ENCODE results near the gene KRTAP10-10. TPM values are rescaled to one million over a fixed set of nuclear protein-coding genes. Genes with fewer than 3 reads are reported as not detected.
"Not testable (repeated sequence)": the region's sequence is repeated elsewhere in the genome, so short reads cannot be mapped to it uniquely, and the experiment has no call there.

Gene KRTAP10-10, protein sequence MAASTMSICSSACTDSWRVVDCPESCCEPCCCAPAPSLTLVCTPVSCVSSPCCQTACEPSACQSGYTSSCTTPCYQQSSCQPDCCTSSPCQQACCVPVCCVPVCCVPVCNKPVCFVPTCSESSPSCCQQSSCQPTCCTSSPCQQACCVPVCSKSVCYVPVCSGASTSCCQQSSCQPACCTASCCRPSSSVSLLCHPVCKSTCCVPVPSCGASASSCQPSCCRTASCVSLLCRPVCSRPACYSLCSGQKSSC
- not detected for polyA plus RNA-seq (2012; ENCODE audit: low read depth, missing spikeins)

GRCh38 chr21:44637018-44637850 lies at the start of gene KRTAP10-10:
Gene KRTAP10-10, plus strand, starts transcription at chr21:44637356. Its CDS starts 62 bp downstream, at chr21:44637418.
- DNase-seq (ENCODE audit: insufficient read length, low spot score), result no peak
- no peak for TF ChIP-seq POLR2A (IDR thresholded peaks at IDR 0.05; ENCODE audit: low read depth, low read length)
- no peak for TF ChIP-seq SPI1 (IDR thresholded peaks at IDR 0.05; ENCODE audit: low read depth, low read length)
- TF ChIP-seq POLR2AphosphoS5 (IDR thresholded peaks at IDR 0.05; ENCODE audit: low read depth, low read length), result no peak
- no peak for TF ChIP-seq PAX5 (IDR thresholded peaks at IDR 0.05; ENCODE audit: insufficient read depth, low read length, severe bottlenecking)
- no peak for TF ChIP-seq TAF1 (IDR thresholded peaks at IDR 0.05; ENCODE audit: low read depth, low read length)
- TF ChIP-seq POU2F2 (IDR thresholded peaks at IDR 0.05; ENCODE audit: low read depth, low read length), result no peak
- no peak for FAIRE-seq

DNA sequence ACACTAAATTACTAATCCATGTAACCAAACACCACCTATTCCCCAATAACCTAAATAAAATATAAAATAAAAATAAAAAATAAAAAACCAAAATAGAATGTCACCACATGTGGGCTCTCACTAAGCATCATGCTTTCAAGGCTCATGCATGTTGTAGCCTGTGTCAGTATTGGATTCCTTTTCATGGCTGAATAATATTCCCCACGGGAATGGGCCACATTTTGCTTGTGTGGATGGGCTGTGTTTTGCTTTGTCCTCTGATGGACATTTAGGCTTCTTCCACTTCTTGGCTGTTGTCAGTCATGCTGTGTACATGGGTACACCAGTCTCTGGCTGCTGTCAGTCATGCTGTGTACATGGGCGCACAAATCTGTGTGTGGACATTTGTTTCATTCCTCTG lies 48.1 kb upstream of the KRTAP10-10 start:
- FAIRE-seq (no peak), DNase-seq (ENCODE audit: insufficient read length, low spot score) (no peak)
- TF ChIP-seq POU2F2 (IDR thresholded peaks at IDR 0.05; ENCODE audit: low read depth, low read length) (no peak), PAX5 (IDR thresholded peaks at IDR 0.05; ENCODE audit: insufficient read depth, low read length, severe bottlenecking) (no peak), TAF1 (IDR thresholded peaks at IDR 0.05; ENCODE audit: low read depth, low read length) (no peak), SPI1 (IDR thresholded peaks at IDR 0.05; ENCODE audit: low read depth, low read length) (no peak), POLR2AphosphoS5 (IDR thresholded peaks at IDR 0.05; ENCODE audit: low read depth, low read length) (no peak)

GRCh38 chr21:44589586-44590305 lies 47.4 kb upstream of the KRTAP10-10 start:
- DNase-seq (ENCODE audit: insufficient read length, low spot score), result no peak

DNA sequence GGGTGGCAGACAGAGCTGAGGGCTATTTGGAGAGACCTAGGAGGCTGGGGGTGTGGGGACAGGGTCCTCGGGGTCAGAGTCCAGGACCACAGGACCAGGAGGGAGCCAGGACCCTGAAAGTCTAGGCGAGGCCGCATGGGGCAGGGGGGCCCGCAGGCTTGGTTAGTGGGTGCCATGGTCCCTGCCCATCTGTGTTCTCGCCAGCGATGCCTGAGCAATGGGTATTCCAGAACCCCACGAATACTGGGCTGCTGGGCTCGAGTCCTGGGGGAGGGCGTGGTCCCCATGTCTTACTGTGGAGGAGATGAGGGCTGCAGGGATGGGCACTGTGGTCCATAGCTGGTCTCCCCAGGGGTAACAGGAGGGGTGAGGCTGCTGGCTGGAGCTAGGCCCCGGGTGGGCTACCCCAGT lies 46.8 kb upstream of the KRTAP10-10 start:
- no peak for FAIRE-seq
- DNase-seq (ENCODE audit: insufficient read length, low spot score), result no peak
- TF ChIP-seq POLR2AphosphoS5 (IDR thresholded peaks at IDR 0.05; ENCODE audit: low read depth, low read length) (no peak), TAF1 (IDR thresholded peaks at IDR 0.05; ENCODE audit: low read depth, low read length) (no peak), POU2F2 (IDR thresholded peaks at IDR 0.05; ENCODE audit: low read depth, low read length) (no peak), SPI1 (IDR thresholded peaks at IDR 0.05; ENCODE audit: low read depth, low read length) (no peak), POLR2A (IDR thresholded peaks at IDR 0.05; ENCODE audit: low read depth, low read length) (no peak), PAX5 (IDR thresholded peaks at IDR 0.05; ENCODE audit: insufficient read depth, low read length, severe bottlenecking) (no peak)

More at GRCh38 chr21:44589586-44590305, 47.4 kb upstream of the KRTAP10-10 start:
- TF ChIP-seq SPI1 (IDR thresholded peaks at IDR 0.05; ENCODE audit: low read depth, low read length), result no peak
- TF ChIP-seq POLR2A (IDR thresholded peaks at IDR 0.05; ENCODE audit: low read depth, low read length), result no peak
- TF ChIP-seq TAF1 (IDR thresholded peaks at IDR 0.05; ENCODE audit: low read depth, low read length), result no peak
- TF ChIP-seq POU2F2 (IDR thresholded peaks at IDR 0.05; ENCODE audit: low read depth, low read length), result no peak
- TF ChIP-seq PAX5 (IDR thresholded peaks at IDR 0.05; ENCODE audit: insufficient read depth, low read length, severe bottlenecking), result no peak
- no peak for TF ChIP-seq POLR2AphosphoS5 (IDR thresholded peaks at IDR 0.05; ENCODE audit: low read depth, low read length)
- FAIRE-seq, result no peak

- FAIRE-seq; DNase-seq (ENCODE audit: insufficient read length, low spot score): not testable (repeated sequence)
Observed at GRCh38 chr21:44590897-44591800, 46.0 kb upstream of the KRTAP10-10 start.

DNA sequence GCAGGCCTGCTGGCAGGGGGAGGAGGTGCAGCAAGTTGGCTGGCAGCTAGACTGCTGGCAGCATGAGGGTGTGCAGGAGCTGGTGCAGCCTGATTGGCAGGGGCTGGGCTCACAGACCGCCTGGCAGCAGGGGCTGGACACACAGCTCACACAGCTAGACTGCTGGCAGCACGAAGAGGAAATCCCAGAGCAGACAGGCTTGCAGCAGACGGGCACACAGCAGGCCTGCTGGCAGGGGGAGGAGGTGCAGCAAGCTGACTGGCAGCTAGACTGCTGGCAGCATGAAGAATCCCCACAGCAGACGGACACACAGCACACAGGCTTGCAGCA lies 45.4 kb upstream of the KRTAP10-10 start:
- FAIRE-seq; DNase-seq (ENCODE audit: insufficient read length, low spot score): not testable (repeated sequence)

DNA sequence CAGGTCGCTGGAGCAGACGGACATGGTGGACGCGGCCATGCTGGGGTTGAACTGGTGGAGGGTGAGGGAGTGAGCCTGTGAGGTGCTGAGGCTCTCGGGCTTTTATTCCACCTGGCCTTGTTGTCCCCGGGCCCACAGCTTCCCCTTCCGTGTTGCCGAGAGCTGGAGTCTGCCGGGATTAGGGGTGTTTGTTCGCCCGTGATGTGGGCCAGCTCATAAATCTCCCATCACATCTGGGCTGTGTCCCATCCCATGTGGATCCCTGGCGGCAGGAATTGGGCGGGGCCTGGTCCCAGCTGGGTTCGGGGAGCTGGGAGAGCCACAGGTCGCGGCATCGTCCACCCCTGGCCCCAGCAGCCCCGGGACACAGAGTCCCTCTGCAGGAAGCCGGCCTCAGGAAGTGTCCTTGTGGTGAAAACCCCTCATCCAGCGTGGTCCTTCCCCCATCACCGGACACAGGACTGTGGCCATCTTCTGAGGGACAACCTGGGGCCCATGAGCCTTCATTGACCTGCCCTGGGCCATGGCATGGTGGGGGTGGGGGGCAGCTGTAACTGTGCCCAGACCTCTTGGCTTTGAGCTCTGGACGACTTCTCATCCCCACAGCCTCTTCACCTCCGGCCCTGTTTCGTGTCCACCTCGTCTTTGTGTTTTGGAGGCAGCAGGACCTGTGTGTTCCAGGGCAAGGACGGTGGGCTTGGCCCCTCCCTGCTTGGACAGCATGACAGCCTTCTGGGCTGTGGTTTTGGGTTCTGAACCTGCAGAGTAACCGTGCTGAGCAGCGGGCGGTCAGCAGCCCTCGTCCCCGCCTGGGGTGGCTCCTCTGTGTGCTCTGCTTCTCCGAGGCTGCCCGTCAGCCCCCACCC lies 44.5 kb upstream of the KRTAP10-10 start, which contains the start of gene KRTAP10-6:
KRTAP10-6 (minus strand) TSS at position 60 of the 866 bp plus-strand sequence; CDS start at position 39, 21 bp downstream.
- no peak for DNase-seq (ENCODE audit: insufficient read length, low spot score)
- TF ChIP-seq TAF1 (IDR thresholded peaks at IDR 0.05; ENCODE audit: low read depth, low read length) (no peak), PAX5 (IDR thresholded peaks at IDR 0.05; ENCODE audit: insufficient read depth, low read length, severe bottlenecking) (no peak), POU2F2 (IDR thresholded peaks at IDR 0.05; ENCODE audit: low read depth, low read length) (no peak), POLR2AphosphoS5 (IDR thresholded peaks at IDR 0.05; ENCODE audit: low read depth, low read length) (no peak), POLR2A (IDR thresholded peaks at IDR 0.05; ENCODE audit: low read depth, low read length) (no peak), SPI1 (IDR thresholded peaks at IDR 0.05; ENCODE audit: low read depth, low read length) (no peak)
- no peak for FAIRE-seq

GRCh38 chr21:44593598-44594405 lies 43.4 kb upstream of the KRTAP10-10 start:
- FAIRE-seq (no peak), DNase-seq (ENCODE audit: insufficient read length, low spot score) (no peak)
- TF ChIP-seq PAX5 (IDR thresholded peaks at IDR 0.05; ENCODE audit: insufficient read depth, low read length, severe bottlenecking) (no peak), POU2F2 (IDR thresholded peaks at IDR 0.05; ENCODE audit: low read depth, low read length) (no peak), SPI1 (IDR thresholded peaks at IDR 0.05; ENCODE audit: low read depth, low read length) (no peak), TAF1 (IDR thresholded peaks at IDR 0.05; ENCODE audit: low read depth, low read length) (no peak), POLR2A (IDR thresholded peaks at IDR 0.05; ENCODE audit: low read depth, low read length) (no peak), POLR2AphosphoS5 (IDR thresholded peaks at IDR 0.05; ENCODE audit: low read depth, low read length) (no peak)
